ENCODE results near the gene NAALADL2.

NAALADL2 gene

DNA sequence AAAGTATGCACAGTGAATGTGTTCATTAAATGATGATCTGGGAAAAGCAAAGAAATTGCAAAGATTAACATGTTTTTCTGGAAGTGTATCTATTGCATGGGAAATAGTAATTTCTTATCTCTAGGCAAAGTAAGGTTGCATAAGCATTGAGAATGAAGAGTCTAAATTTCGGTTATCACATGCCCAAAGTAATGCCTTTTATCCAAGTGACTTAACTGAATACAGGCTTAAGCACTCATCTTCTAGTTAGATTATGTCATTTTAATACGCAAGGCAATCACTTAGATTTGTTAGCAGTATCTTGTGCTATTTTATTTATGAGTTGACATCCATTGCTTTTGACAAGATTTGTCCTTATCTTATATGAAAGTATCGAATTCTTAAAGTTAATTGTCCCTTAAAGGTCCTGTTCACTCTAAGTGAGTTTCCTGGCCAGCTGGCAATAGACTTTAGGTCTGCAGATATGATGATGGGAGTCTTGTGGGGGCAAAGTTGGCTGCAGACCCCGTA, 100.5 kb downstream of the NAALADL2 start:
- no peaks in the 10 kb centered on the region for H3K36me3 ChIP-seq (replicated peaks; ENCODE audit: low read depth, low read length)
- no peaks in the 10 kb centered on the region for H3K27me3 ChIP-seq (ENCODE audit: low read depth, low read length)
- no peak overlapping the region for H3K4me3 ChIP-seq (ENCODE audit: low read length)
- H3K4me2 ChIP-seq (ENCODE audit: low read length): no peak overlapping the region
- H3K9me3 ChIP-seq (ENCODE audit: insufficient read depth, low read length): no peaks in the 10 kb centered on the region
- H3K79me2 ChIP-seq (ENCODE audit: low read length): no peaks in the 10 kb centered on the region
- no peak overlapping the region for H3K27ac ChIP-seq (ENCODE audit: low read length)
- TF ChIP-seq EZH2phosphoT487 (IDR thresholded peaks at IDR 0.05; ENCODE audit: low read depth): no peak
- TF ChIP-seq, protein P1, sequence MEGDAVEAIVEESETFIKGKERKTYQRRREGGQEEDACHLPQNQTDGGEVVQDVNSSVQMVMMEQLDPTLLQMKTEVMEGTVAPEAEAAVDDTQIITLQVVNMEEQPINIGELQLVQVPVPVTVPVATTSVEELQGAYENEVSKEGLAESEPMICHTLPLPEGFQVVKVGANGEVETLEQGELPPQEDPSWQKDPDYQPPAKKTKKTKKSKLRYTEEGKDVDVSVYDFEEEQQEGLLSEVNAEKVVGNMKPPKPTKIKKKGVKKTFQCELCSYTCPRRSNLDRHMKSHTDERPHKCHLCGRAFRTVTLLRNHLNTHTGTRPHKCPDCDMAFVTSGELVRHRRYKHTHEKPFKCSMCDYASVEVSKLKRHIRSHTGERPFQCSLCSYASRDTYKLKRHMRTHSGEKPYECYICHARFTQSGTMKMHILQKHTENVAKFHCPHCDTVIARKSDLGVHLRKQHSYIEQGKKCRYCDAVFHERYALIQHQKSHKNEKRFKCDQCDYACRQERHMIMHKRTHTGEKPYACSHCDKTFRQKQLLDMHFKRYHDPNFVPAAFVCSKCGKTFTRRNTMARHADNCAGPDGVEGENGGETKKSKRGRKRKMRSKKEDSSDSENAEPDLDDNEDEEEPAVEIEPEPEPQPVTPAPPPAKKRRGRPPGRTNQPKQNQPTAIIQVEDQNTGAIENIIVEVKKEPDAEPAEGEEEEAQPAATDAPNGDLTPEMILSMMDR (IDR thresholded peaks at IDR 0.05; ENCODE audit: low read depth, low read length): no peak
- H3K4me1 ChIP-seq (ENCODE audit: low read length): no peaks in the 10 kb centered on the region
- H3K9ac ChIP-seq (ENCODE audit: low read length): no peak overlapping the region
- H4K20me1 ChIP-seq (ENCODE audit: insufficient read depth, low read length): no peaks in the 10 kb centered on the region
- H2AFZ ChIP-seq (ENCODE audit: low read depth, low read length): no peak overlapping the region

- H2AFZ ChIP-seq (ENCODE audit: low read depth, low read length): no peak overlapping the region
- H3K27ac ChIP-seq (ENCODE audit: low read length): no peak overlapping the region
- H3K4me3 ChIP-seq (ENCODE audit: low read length): no peak overlapping the region
- no peaks in the 10 kb centered on the region for H3K4me1 ChIP-seq (ENCODE audit: low read length)
- TF ChIP-seq, protein P1 (IDR thresholded peaks at IDR 0.05; ENCODE audit: low read depth, low read length): no peak
- TF ChIP-seq EZH2phosphoT487 (IDR thresholded peaks at IDR 0.05; ENCODE audit: low read depth): no peak
- no peaks in the 10 kb centered on the region for H3K9me3 ChIP-seq (ENCODE audit: insufficient read depth, low read length)
- H4K20me1 ChIP-seq (ENCODE audit: insufficient read depth, low read length): no peaks in the 10 kb centered on the region
- H3K36me3 ChIP-seq (replicated peaks; ENCODE audit: low read depth, low read length): no peaks in the 10 kb centered on the region
- H3K27me3 ChIP-seq (ENCODE audit: low read depth, low read length): no peaks in the 10 kb centered on the region
- no peak overlapping the region for H3K4me2 ChIP-seq (ENCODE audit: low read length)
- H3K79me2 ChIP-seq (ENCODE audit: low read length): no peaks in the 10 kb centered on the region
- no peak overlapping the region for H3K9ac ChIP-seq (ENCODE audit: low read length)
Measured at GRCh38 chr3:174960898-174961297, 101.8 kb downstream of the NAALADL2 start.

- no peak overlapping the region for H3K4me3 ChIP-seq (ENCODE audit: low read length)
- no peaks in the 10 kb centered on the region for H3K27me3 ChIP-seq (ENCODE audit: low read depth, low read length)
- no peak overlapping the region for H3K4me2 ChIP-seq (ENCODE audit: low read length)
- no peaks in the 10 kb centered on the region for H4K20me1 ChIP-seq (ENCODE audit: insufficient read depth, low read length)
- no peak overlapping the region for H3K27ac ChIP-seq (ENCODE audit: low read length)
- no peaks in the 10 kb centered on the region for H3K36me3 ChIP-seq (replicated peaks; ENCODE audit: low read depth, low read length)
- H2AFZ ChIP-seq (ENCODE audit: low read depth, low read length): no peak overlapping the region
- H3K79me2 ChIP-seq (ENCODE audit: low read length): no peaks in the 10 kb centered on the region
- H3K9ac ChIP-seq (ENCODE audit: low read length): no peak overlapping the region
- H3K4me1 ChIP-seq (ENCODE audit: low read length): no peaks in the 10 kb centered on the region
- H3K9me3 ChIP-seq (ENCODE audit: insufficient read depth, low read length): no peaks in the 10 kb centered on the region
- TF ChIP-seq, protein P1 (IDR thresholded peaks at IDR 0.05; ENCODE audit: low read depth, low read length): no peak
- no peak for TF ChIP-seq EZH2phosphoT487 (IDR thresholded peaks at IDR 0.05; ENCODE audit: low read depth)
Measured at GRCh38 chr3:174973465-174973864, 114.3 kb downstream of the NAALADL2 start.

DNA sequence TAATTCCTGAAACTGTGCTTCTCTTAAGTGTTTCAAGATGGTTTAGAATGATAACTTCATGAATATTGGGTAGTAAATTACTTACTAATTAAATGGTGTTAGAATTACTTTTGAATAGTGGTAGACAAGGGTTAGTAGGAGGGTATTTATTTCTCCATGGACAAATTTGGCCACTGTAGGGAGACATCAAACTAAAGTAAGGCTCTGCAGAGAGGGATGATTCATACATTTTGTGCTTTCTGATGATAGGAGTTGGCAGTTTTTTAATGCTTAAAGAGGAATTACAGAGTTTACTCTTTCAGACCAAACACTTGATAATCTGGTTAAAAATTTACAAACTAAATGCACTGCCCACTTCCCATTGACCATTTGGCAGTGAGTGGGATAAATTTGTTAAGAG, 127.6 kb downstream of the NAALADL2 start:
- no peak overlapping the region for H3K27ac ChIP-seq (ENCODE audit: low read length)
- no peaks in the 10 kb centered on the region for H3K4me1 ChIP-seq (ENCODE audit: low read length)
- H3K4me2 ChIP-seq (ENCODE audit: low read length): no peak overlapping the region
- no peaks in the 10 kb centered on the region for H3K9me3 ChIP-seq (ENCODE audit: insufficient read depth, low read length)
- no peak overlapping the region for H3K4me3 ChIP-seq (ENCODE audit: low read length)
- H3K9ac ChIP-seq (ENCODE audit: low read length): no peak overlapping the region
- no peaks in the 10 kb centered on the region for H3K79me2 ChIP-seq (ENCODE audit: low read length)
- no peaks in the 10 kb centered on the region for H3K36me3 ChIP-seq (replicated peaks; ENCODE audit: low read depth, low read length)
- H4K20me1 ChIP-seq (ENCODE audit: insufficient read depth, low read length): no peaks in the 10 kb centered on the region
- TF ChIP-seq EZH2phosphoT487 (IDR thresholded peaks at IDR 0.05; ENCODE audit: low read depth): no peak
- TF ChIP-seq, protein P1 (IDR thresholded peaks at IDR 0.05; ENCODE audit: low read depth, low read length): no peak
- H3K27me3 ChIP-seq (ENCODE audit: low read depth, low read length): no peaks in the 10 kb centered on the region
- no peak overlapping the region for H2AFZ ChIP-seq (ENCODE audit: low read depth, low read length)

Data from OCI-LY3 (cell line).